A549 (cell line): Measurements from ENCODE around the gene AUTS2.

Experiments
- CHD4 ChIP-seq: fragments of 200-600 bp; sonication (generic); IDR thresholded peaks from 2 replicates; pipeline ENCODE4 v1.6.1; 2016; ENCODE audit warnings: antibody characterized with exemption, mild to moderate bottlenecking, borderline replicate concordance
- JUNB ChIP-seq: fragments of >200 bp; sonication (Bioruptor Twin); formaldehyde crosslinking; IDR thresholded peaks from 2 replicates; pipeline ENCODE4 v1.6.1; 2016
- KDM5A ChIP-seq: fragments of 200-600 bp; sonication (generic); IDR thresholded peaks from 2 replicates; pipeline ENCODE4 v1.6.1; 2016; ENCODE audit warnings: antibody characterized with exemption, mild to moderate bottlenecking
- NR3C1 ChIP-seq: fragments of >200 bp; sonication (Bioruptor Twin); formaldehyde crosslinking; IDR thresholded peaks from 3 replicates; pipeline ENCODE4 v1.6.1; 2017
- RAD21 ChIP-seq, 2 experiments: fragments of >200 bp in 1 of 2; sonication (Bioruptor Twin) in 1 of 2; formaldehyde crosslinking in 1 of 2; IDR thresholded peaks in 1 of 2; conservative IDR thresholded peaks in 1 of 2; 2 replicates in 1 of 2; 3 replicates in 1 of 2; pipeline ENCODE4 v1.6.1; 2012 to 2018; ENCODE audit warnings: inconsistent platforms in 1 of 2
- ZC3H11A ChIP-seq: fragments of 450-650 bp; IDR thresholded peaks from 2 replicates; pipeline ENCODE4 v1.6.1; 2014; ENCODE audit warnings: antibody characterized with exemption, mild to moderate bottlenecking
- TF ChIP-seq, protein P1 (sequence below): fragments of >200 bp; sonication (Bioruptor Twin); formaldehyde crosslinking; IDR thresholded peaks from 3 replicates; pipeline ENCODE4 v1.5.1; 2016
- TF ChIP-seq, protein P2 (sequence below): IDR thresholded peaks from 2 replicates; pipeline ENCODE4 v1.6.1; 2012

DNA sequence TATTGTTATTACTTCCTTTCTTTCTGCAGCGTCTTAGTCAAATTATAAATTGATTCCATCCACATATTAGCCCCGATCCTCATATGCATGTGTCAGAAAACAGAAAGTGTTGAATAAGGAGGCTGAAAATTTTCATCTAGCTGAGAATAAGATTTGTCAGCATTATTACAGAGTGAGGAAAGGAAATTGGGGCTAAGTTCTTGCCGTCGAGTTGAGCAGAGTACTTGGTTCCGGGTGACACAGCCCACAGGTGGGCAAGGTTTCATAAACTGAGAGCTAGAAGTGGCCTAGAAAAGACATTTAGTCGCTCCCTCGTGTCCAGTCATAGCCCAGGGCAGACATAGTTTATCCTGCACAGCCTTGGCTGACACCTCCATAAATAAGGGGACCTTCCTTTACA is 1072.0 kb downstream of the AUTS2 start:
- TF ChIP-seq CHD4, result no peak
- no peak for TF ChIP-seq NR3C1
- TF ChIP-seq JUNB, result no peak
- TF ChIP-seq, protein P1, sequence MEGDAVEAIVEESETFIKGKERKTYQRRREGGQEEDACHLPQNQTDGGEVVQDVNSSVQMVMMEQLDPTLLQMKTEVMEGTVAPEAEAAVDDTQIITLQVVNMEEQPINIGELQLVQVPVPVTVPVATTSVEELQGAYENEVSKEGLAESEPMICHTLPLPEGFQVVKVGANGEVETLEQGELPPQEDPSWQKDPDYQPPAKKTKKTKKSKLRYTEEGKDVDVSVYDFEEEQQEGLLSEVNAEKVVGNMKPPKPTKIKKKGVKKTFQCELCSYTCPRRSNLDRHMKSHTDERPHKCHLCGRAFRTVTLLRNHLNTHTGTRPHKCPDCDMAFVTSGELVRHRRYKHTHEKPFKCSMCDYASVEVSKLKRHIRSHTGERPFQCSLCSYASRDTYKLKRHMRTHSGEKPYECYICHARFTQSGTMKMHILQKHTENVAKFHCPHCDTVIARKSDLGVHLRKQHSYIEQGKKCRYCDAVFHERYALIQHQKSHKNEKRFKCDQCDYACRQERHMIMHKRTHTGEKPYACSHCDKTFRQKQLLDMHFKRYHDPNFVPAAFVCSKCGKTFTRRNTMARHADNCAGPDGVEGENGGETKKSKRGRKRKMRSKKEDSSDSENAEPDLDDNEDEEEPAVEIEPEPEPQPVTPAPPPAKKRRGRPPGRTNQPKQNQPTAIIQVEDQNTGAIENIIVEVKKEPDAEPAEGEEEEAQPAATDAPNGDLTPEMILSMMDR, result no peak
- TF ChIP-seq RAD21 (conservative IDR thresholded peaks at IDR 0.05 in 1 of 2, IDR thresholded peaks at IDR 0.05 in 1 of 2), result no peak
- no peak for TF ChIP-seq KDM5A
- TF ChIP-seq, protein P2, sequence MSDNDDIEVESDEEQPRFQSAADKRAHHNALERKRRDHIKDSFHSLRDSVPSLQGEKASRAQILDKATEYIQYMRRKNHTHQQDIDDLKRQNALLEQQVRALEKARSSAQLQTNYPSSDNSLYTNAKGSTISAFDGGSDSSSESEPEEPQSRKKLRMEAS, result no peak
- TF ChIP-seq ZC3H11A, result no peak
